ENCODE data around the gene THTPA.
A peak's percentile ranks its signal among the peaks of the same experiment; 100 is the strongest.

Gene THTPA, protein sequence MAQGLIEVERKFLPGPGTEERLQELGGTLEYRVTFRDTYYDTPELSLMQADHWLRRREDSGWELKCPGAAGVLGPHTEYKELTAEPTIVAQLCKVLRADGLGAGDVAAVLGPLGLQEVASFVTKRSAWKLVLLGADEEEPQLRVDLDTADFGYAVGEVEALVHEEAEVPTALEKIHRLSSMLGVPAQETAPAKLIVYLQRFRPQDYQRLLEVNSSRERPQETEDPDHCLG
- long read RNA-seq, transcript THTPA-201 (2 exons, 2,860 nt) = major isoform, 21 of 36 reads
- long read RNA-seq, transcript THTPA-202 (3 exons, 1,779 nt) = minor isoform, 5 of 36 reads
- long read RNA-seq, transcript THTPA-205 (2 exons, 571 nt) = minor isoform, 6 of 36 reads
- long read RNA-seq, partial matches to known transcripts = 0 of 36 reads
- long read RNA-seq, other reads (novel, unspliced or antisense) = 3 of 36 reads

DNA sequence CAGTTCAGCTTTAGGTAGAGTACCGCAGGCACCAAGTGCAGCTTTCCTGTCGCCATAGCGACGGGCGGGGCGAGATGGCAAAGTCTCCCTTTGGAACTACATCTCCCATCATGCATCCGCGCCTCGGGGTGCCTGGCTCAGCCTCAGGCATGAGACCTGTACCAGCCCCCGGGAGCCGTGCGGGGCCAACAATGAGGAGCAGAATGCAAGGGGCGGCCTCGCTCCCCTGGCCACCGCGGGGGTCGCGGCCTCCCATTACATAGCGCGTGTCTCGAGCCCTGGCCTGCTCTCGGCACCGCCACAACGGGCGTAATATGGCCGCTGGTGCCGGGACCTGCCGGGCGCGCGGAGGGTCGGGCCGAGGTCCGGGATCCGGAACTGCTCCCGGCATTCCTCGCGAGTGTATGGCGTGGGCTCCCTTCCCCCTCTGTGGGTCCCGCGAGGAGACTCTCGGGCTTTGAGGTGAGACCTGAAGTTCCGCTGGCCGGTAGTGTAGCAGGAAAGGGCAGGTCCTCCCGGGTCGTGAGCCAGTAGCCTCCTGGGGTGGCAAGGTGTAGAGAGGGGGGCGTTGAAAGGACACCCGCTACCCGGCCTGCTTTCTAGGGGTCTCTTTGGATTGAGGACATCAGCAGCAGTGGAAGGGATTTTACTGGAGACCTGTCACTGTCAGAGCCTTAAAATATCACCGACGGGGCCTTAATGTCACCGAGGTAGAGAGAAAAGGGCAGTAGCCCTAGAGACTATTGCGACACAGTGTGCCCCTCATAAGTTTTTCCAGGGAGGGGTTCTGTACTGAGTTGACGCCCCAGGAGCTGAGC lies at the start of gene THTPA:
Gene THTPA, plus strand, starts transcription at position 390 of the 818 bp plus-strand sequence. CDS start 487 bp downstream, outside the sequence.
- DNase-seq (ENCODE audit: low read depth in 1 of 2, low spot score in 1 of 2) = peak; percentile 87 to 94
- no peaks in the 10 kb centered on the region for H3K27me3 ChIP-seq (ENCODE audit: insufficient read depth, poor library complexity, severe bottlenecking)
- TF ChIP-seq, protein P1, sequence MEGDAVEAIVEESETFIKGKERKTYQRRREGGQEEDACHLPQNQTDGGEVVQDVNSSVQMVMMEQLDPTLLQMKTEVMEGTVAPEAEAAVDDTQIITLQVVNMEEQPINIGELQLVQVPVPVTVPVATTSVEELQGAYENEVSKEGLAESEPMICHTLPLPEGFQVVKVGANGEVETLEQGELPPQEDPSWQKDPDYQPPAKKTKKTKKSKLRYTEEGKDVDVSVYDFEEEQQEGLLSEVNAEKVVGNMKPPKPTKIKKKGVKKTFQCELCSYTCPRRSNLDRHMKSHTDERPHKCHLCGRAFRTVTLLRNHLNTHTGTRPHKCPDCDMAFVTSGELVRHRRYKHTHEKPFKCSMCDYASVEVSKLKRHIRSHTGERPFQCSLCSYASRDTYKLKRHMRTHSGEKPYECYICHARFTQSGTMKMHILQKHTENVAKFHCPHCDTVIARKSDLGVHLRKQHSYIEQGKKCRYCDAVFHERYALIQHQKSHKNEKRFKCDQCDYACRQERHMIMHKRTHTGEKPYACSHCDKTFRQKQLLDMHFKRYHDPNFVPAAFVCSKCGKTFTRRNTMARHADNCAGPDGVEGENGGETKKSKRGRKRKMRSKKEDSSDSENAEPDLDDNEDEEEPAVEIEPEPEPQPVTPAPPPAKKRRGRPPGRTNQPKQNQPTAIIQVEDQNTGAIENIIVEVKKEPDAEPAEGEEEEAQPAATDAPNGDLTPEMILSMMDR (IDR thresholded peaks at IDR 0.05; ENCODE audit: insufficient read depth, low read length) = no peak
- peak; percentile 63 for TF ChIP-seq POLR2AphosphoS5 (IDR thresholded peaks at IDR 0.05; ENCODE audit: low read depth)
- TF ChIP-seq, protein P2, sequence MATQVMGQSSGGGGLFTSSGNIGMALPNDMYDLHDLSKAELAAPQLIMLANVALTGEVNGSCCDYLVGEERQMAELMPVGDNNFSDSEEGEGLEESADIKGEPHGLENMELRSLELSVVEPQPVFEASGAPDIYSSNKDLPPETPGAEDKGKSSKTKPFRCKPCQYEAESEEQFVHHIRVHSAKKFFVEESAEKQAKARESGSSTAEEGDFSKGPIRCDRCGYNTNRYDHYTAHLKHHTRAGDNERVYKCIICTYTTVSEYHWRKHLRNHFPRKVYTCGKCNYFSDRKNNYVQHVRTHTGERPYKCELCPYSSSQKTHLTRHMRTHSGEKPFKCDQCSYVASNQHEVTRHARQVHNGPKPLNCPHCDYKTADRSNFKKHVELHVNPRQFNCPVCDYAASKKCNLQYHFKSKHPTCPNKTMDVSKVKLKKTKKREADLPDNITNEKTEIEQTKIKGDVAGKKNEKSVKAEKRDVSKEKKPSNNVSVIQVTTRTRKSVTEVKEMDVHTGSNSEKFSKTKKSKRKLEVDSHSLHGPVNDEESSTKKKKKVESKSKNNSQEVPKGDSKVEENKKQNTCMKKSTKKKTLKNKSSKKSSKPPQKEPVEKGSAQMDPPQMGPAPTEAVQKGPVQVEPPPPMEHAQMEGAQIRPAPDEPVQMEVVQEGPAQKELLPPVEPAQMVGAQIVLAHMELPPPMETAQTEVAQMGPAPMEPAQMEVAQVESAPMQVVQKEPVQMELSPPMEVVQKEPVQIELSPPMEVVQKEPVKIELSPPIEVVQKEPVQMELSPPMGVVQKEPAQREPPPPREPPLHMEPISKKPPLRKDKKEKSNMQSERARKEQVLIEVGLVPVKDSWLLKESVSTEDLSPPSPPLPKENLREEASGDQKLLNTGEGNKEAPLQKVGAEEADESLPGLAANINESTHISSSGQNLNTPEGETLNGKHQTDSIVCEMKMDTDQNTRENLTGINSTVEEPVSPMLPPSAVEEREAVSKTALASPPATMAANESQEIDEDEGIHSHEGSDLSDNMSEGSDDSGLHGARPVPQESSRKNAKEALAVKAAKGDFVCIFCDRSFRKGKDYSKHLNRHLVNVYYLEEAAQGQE (IDR thresholded peaks at IDR 0.05; ENCODE audit: insufficient replicate concordance, low read depth) = no peak
- TF ChIP-seq SPI1 (IDR thresholded peaks at IDR 0.05; ENCODE audit: borderline replicate concordance, low read depth) = no peak
- TF ChIP-seq GABPA (IDR thresholded peaks at IDR 0.05; ENCODE audit: low read depth) = peak; percentile 44
- peak within 1 kb of the TSS; percentile 96 for H3K27ac ChIP-seq (replicated peaks)
- peak within 1 kb of the TSS; percentile 63 for H3K4me3 ChIP-seq (replicated peaks; ENCODE audit: insufficient read depth, low read length)

DNA sequence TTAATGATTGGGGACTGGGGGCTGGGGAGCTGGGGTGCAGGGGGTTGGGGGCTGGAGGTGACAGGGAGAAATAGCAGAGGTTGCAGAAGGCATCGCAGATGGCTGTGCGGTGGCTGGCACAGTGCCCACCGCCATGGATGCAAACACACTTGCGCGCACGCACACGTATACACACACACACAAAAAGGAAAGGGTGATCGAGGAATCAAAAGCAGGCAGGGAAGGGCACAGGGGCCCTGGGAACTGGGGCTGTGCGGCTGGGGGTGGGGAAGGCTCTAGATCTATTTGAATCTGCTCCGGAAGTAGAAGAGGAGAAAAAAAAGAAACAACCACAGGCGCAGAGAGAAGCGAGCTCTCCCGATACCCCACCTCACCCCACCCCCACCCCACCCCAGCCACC lies 43.9 kb upstream of the THTPA start:
- H3K4me3 ChIP-seq (replicated peaks; ENCODE audit: insufficient read depth, low read length) = no peak overlapping the region
- no peak overlapping the region for H3K27ac ChIP-seq (replicated peaks)
- TF ChIP-seq, protein P1 (IDR thresholded peaks at IDR 0.05; ENCODE audit: insufficient read depth, low read length) = no peak
- TF ChIP-seq GABPA (IDR thresholded peaks at IDR 0.05; ENCODE audit: low read depth) (no peak), POLR2AphosphoS5 (IDR thresholded peaks at IDR 0.05; ENCODE audit: low read depth) (no peak), SPI1 (IDR thresholded peaks at IDR 0.05; ENCODE audit: borderline replicate concordance, low read depth) (no peak)
- TF ChIP-seq, protein P2 (IDR thresholded peaks at IDR 0.05; ENCODE audit: insufficient replicate concordance, low read depth) = no peak
- no peaks in the 10 kb centered on the region for H3K27me3 ChIP-seq (ENCODE audit: insufficient read depth, poor library complexity, severe bottlenecking)
- DNase-seq (ENCODE audit: low read depth in 1 of 2, low spot score in 1 of 2) = no peak

DNA sequence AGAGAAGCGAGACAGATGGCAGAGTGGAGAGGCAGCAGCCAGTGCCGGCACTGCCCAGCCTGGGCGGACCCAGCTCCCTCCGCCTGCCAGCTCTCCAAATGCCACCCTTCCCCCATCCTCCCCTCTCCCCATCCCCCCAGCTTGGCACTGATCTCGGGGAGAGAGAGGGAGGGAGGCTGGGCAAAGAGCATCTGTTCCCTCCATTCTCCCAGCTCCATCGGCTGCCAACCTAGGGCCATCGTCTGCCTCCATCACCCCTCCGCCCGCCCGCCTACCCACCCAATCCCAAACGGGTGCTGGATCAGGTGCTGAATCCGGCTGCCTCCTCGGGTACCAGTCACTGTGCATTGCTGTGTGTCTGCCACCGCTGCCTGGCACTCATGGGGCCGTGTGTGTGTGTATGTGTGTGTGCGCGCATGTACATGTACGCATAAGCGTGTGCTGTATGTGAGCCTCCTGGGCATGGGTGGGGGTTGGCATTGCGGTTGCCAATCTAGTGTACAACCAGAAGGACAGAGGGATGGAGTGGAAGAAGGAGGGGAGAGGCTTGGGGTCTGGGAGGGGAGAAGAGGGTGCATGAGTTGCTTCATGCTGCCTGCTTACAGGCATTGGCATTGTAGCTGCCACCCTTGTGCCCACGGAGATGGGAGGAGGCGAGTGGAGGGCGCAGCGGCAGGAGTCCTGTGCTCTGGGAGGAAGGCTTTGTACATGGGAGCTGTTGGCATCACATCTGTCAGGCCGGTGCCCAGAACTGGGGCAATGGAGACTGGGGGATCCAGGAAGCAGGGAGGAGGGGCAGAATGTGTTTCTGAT lies 42.9 kb upstream of the THTPA start:
- Histone ChIP-seq H3K4me3 (replicated peaks; ENCODE audit: insufficient read depth, low read length) (no peak overlapping the region), H3K27me3 (ENCODE audit: insufficient read depth, poor library complexity, severe bottlenecking) (no peaks in the 10 kb centered on the region), H3K27ac (replicated peaks) (no peak overlapping the region)
- no peak for DNase-seq (ENCODE audit: low read depth in 1 of 2, low spot score in 1 of 2)
- TF ChIP-seq POLR2AphosphoS5 (IDR thresholded peaks at IDR 0.05; ENCODE audit: low read depth) (no peak), GABPA (IDR thresholded peaks at IDR 0.05; ENCODE audit: low read depth) (no peak), SPI1 (IDR thresholded peaks at IDR 0.05; ENCODE audit: borderline replicate concordance, low read depth) (no peak)
- TF ChIP-seq, protein P1 (IDR thresholded peaks at IDR 0.05; ENCODE audit: insufficient read depth, low read length) = no peak
- TF ChIP-seq, protein P2 (IDR thresholded peaks at IDR 0.05; ENCODE audit: insufficient replicate concordance, low read depth) = no peak
